Glomerular endothelial cell (primary cell): ENCODE data around the gene HERPUD1. TPM values are rescaled to one million over a fixed set of nuclear protein-coding genes. Genes with fewer than 3 reads are reported as not detected.

Experiments used
- DNase-seq: peaks from one replicate; pipeline ENCODE4 v3.0.0-alpha.2; 2011; ENCODE audit warnings: low read depth, low spot score; ENCODE audit errors: extremely low read depth
- total RNA-seq: library from RNA; depleted of rRNA; stranded (reverse); fragments of >200 nt; gene quantifications from 2 replicates; pipeline ENCODE4 v1.2.3, GENCODE V29; 2015

The HERPUD1 gene
- total RNA-seq, 1 donor from 2014 or later, result 83.3 TPM

GRCh38 chr16:56910654-56911539, 21.0 kb upstream of the HERPUD1 start:
- DNase-seq, result no peak

- DNase-seq, result no peak
Observed at GRCh38 chr16:56911771-56912571, 20.0 kb upstream of the HERPUD1 start.

GRCh38 chr16:56912746-56913708, 18.9 kb upstream of the HERPUD1 start:
- no peak for DNase-seq

GRCh38 chr16:56914896-56915295, 17.0 kb upstream of the HERPUD1 start:
- DNase-seq, result no peak

GRCh38 chr16:56915336-56916119, 16.4 kb upstream of the HERPUD1 start:
- no peak for DNase-seq

GRCh38 chr16:56916571-56917403, 15.2 kb upstream of the HERPUD1 start:
- DNase-seq, result no peak

GRCh38 chr16:56918467-56919012, 13.4 kb upstream of the HERPUD1 start:
- DNase-seq, result no peak

- no peak for DNase-seq
Observed at GRCh38 chr16:56919099-56919800, 12.7 kb upstream of the HERPUD1 start.

- DNase-seq, result no peak
Observed at GRCh38 chr16:56921571-56921970, 10.4 kb upstream of the HERPUD1 start.

GRCh38 chr16:56923481-56924091, 8.4 kb upstream of the HERPUD1 start:
- DNase-seq, result no peak

GRCh38 chr16:56927471-56927870, 4.5 kb upstream of the HERPUD1 start:
- no peak for DNase-seq

GRCh38 chr16:56929639-56930038, 2.3 kb upstream of the HERPUD1 start:
- no peak for DNase-seq

GRCh38 chr16:56930486-56931270, 1.3 kb upstream of the HERPUD1 start:
- no peak for DNase-seq

- DNase-seq, result no peak
Observed at GRCh38 chr16:56931271-56931891, 561 bp upstream of the HERPUD1 start.

- peak; percentile 44 for DNase-seq
Observed at GRCh38 chr16:56932721-56933619, 1.0 kb downstream of the HERPUD1 start.
